ACC112 (cell line): Measurements from ENCODE around the gene RASD2.

ENCODE experiments used
- H2AFZ ChIP-seq: fragments of 200-600 bp; sonication (generic); one replicate; pipeline ENCODE4 v1.6.0; 2017; ENCODE audit warnings: antibody characterized with exemption, low read length; ENCODE audit not compliant: unreplicated experiment
- H3K27ac ChIP-seq: fragments of 200-600 bp; sonication (generic); 2 replicates; pipeline ENCODE4 v1.5.1; 2014; ENCODE audit warnings: low read depth, mild to moderate bottlenecking, antibody characterized with exemption, low read length, moderate library complexity
- H3K27me3 ChIP-seq: fragments of 200-600 bp; sonication (generic); 2 replicates; pipeline ENCODE4 v1.6.1; 2014; ENCODE audit warnings: mild to moderate bottlenecking, antibody characterized with exemption, low read length, moderate library complexity, mixed read lengths; ENCODE audit not compliant: insufficient read depth
- H3K36me3 ChIP-seq: fragments of 200-600 bp; sonication (generic); 2 replicates; pipeline ENCODE4 v1.6.1; 2016; ENCODE audit warnings: mild to moderate bottlenecking, antibody characterized with exemption, low read length, moderate library complexity, mixed read lengths; ENCODE audit not compliant: insufficient read depth
- H3K4me1 ChIP-seq: fragments of 200-600 bp; sonication (generic); one replicate; pipeline ENCODE4 v1.6.1; 2016; ENCODE audit warnings: low read length, mixed read lengths; ENCODE audit not compliant: insufficient read depth, unreplicated experiment, control insufficient read depth
- H3K4me3 ChIP-seq: fragments of 200-600 bp; sonication (generic); 2 replicates; pipeline ENCODE4 v1.5.1; 2014; ENCODE audit warnings: mild to moderate bottlenecking, low read depth, low read length
- H3K79me2 ChIP-seq: fragments of 200-600 bp; sonication (generic); one replicate; pipeline ENCODE4 v1.6.0; 2016; ENCODE audit warnings: low read length; ENCODE audit not compliant: control insufficient read depth, unreplicated experiment, insufficient read depth

RASD2 gene

GRCh38 chr22:35561796-35562526, 21.3 kb downstream of the RASD2 start:
- H2AFZ ChIP-seq, result no peak overlapping the region
- peaks cover 29% of the 10 kb centered on the region for H3K4me1 ChIP-seq
- no peaks in the 10 kb centered on the region for H3K79me2 ChIP-seq
- no peaks in the 10 kb centered on the region for H3K36me3 ChIP-seq
- no peak overlapping the region for H3K27ac ChIP-seq
- H3K27me3 ChIP-seq, result no peaks in the 10 kb centered on the region
- H3K4me3 ChIP-seq, result peak overlapping the region; percentile 37; the same call in 1 of the 2 replicates

GRCh38 chr22:35563211-35563610, 22.6 kb downstream of the RASD2 start:
- Histone ChIP-seq H3K4me3 (no peak overlapping the region), H3K4me1 (peaks cover 29% of the 10 kb centered on the region), H3K27ac (no peak overlapping the region), H3K36me3 (no peaks in the 10 kb centered on the region), H3K79me2 (no peaks in the 10 kb centered on the region), H3K27me3 (no peaks in the 10 kb centered on the region), H2AFZ (no peak overlapping the region)

- no peaks in the 10 kb centered on the region for H3K27me3 ChIP-seq
- H3K36me3 ChIP-seq, result no peaks in the 10 kb centered on the region
- no peak overlapping the region for H2AFZ ChIP-seq
- peaks cover 44% of the 10 kb centered on the region for H3K4me1 ChIP-seq
- no peak overlapping the region for H3K27ac ChIP-seq
- H3K79me2 ChIP-seq, result no peaks in the 10 kb centered on the region
- no peak overlapping the region for H3K4me3 ChIP-seq
Measured at GRCh38 chr22:35564975-35565867, 24.6 kb downstream of the RASD2 start.

GRCh38 chr22:35567351-35568141, 26.9 kb downstream of the RASD2 start:
- Histone ChIP-seq H3K36me3 (no peaks in the 10 kb centered on the region), H3K4me3 (no peak overlapping the region), H3K27me3 (no peaks in the 10 kb centered on the region)

DNA sequence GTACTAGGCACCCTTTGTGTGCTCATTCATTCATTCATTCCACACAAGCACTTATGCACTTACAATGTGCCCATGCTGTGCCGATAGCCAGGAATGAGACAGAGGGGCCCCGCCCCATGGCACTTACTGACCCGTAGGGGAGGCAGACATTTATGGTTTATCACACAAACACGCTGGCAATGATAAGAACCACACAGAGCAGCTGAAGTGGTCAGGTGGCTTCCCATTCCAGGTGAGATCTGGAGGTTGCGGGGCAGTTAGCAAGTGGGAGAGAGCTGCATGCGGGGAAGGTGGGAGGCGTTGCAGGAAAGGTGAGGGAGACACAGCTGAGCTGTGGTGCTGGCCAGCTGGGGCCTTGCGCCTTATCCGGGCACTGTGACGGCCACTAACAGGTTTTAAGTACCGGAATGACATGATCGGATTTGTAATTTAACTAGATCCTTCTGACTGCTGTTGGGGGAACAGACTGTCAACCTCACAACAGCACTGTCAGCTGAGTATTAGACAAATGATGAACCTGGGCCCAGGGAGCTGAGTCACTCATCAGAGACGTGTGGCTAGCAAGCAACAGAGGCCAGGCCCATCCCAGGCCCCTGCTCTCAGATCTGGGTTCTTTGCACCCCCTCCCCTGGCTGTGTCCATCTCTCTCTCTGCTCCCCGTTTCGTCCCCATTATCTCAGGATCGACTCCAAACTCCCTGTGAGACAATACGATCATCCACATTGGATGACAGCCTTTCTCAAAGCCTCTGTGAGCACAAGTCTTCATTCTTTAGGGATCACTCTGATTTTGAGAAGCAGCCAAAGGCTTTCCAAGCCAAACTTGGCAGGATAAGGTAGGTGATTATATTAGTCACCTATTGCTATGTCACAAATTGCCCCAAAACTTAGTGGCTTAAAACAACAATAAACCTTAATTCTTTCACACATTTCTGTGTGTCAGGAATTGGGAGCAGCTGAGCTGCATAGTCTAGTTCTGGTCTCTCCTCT, 28.4 kb downstream of the RASD2 start:
- Histone ChIP-seq H3K36me3 (no peaks in the 10 kb centered on the region), H3K27ac (peak overlapping the region; percentile 28; the same call in 1 of the 2 replicates), H3K27me3 (no peaks in the 10 kb centered on the region), H3K4me3 (no peak overlapping the region), H3K4me1 (peaks cover 31% of the 10 kb centered on the region), H3K79me2 (no peaks in the 10 kb centered on the region), H2AFZ (no peak overlapping the region)

More at GRCh38 chr22:35567351-35568141, 26.9 kb downstream of the RASD2 start:
- Histone ChIP-seq H3K4me1 (peaks cover 34% of the 10 kb centered on the region), H3K27ac (no peak overlapping the region), H2AFZ (no peak overlapping the region), H3K79me2 (no peaks in the 10 kb centered on the region)

DNA sequence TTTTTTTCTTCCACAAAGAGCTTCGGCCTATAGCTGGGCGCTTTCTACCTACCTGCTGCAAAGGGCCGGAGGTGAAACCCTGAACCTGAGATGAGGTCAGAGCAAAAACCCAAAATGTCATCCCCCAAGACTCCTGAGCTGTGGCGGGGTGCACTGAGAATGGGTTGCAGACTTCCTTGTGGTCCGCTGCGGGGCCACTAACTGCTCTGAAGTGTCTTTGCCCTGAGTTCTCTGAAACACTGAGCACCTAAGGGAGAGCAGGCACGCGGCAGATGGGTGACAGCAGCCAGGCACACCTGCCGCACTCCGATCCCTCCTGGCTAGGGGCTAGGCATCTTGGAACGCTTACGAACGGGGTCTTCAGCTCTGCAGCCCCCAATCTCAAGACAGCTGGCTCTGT, 29.3 kb downstream of the RASD2 start:
- Histone ChIP-seq H3K27ac (no peak overlapping the region), H3K4me3 (no peak overlapping the region), H3K4me1 (peaks cover 26% of the 10 kb centered on the region), H2AFZ (no peak overlapping the region), H3K79me2 (no peaks in the 10 kb centered on the region), H3K36me3 (no peaks in the 10 kb centered on the region), H3K27me3 (no peaks in the 10 kb centered on the region)

GRCh38 chr22:35570686-35571194, 30.1 kb downstream of the RASD2 start:
- Histone ChIP-seq H2AFZ (no peak overlapping the region), H3K4me1 (peaks cover 18% of the 10 kb centered on the region), H3K79me2 (no peaks in the 10 kb centered on the region), H3K36me3 (no peaks in the 10 kb centered on the region), H3K27me3 (no peaks in the 10 kb centered on the region), H3K27ac (no peak overlapping the region), H3K4me3 (no peak overlapping the region)

DNA sequence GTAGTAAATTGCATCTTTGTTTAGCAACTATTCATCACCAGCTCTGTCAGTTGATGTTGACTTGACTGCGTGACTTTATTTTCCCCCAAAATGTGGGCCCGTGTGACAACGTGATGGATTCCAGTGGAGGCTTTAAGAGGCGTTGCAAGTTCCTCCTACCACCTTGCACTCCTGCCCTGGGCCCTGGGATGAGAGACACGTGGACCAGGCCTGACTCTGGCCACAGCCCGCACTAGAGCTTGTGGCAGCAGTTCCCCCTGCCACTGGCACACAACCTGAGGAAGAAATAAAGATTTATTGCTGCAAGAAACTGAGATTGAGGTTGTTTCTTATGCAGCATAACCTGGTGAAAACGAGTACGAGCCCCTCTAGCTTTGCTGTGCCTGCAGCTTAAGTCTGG, 31.9 kb downstream of the RASD2 start:
- no peaks in the 10 kb centered on the region for H3K79me2 ChIP-seq
- no peaks in the 10 kb centered on the region for H3K36me3 ChIP-seq
- no peak overlapping the region for H3K4me3 ChIP-seq
- H3K27ac ChIP-seq, result no peak overlapping the region
- no peaks in the 10 kb centered on the region for H3K27me3 ChIP-seq
- H2AFZ ChIP-seq, result no peak overlapping the region
- H3K4me1 ChIP-seq, result peaks cover 15% of the 10 kb centered on the region

DNA sequence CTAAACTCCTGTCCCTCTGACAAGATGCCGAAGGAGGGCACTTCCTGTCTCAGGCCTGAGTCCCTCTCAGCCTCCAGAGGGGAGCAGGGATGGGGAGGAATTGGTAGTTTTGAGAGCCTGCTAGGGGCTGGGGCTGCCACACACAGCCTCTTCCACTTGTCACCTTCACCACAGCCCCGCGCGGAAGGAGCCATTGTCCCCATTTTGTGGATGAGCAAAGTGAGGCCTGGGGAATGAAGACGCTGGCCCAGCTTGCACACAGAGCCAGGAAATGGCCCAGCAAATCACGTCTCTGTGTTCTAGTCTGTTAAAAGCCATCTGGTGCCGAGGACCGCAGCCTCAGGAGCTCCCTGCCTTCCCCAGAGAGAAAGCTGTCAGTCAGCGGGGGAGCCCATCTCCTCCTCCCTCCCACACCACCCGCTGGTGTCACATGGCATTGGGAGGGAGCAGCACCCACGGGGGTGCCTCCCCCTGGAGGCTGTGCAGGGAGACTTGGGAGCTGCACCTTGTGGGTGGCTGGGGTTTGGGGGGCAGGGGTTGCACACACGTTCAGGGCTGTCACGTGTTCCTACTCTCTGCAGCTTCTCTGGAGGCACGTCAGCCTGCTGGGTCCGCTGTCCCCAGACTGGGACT, 34.6 kb downstream of the RASD2 start:
- H3K27me3 ChIP-seq, result no peaks in the 10 kb centered on the region
- no peak overlapping the region for H2AFZ ChIP-seq
- H3K4me3 ChIP-seq, result no peak overlapping the region
- no peaks in the 10 kb centered on the region for H3K36me3 ChIP-seq
- H3K79me2 ChIP-seq, result no peaks in the 10 kb centered on the region
- H3K4me1 ChIP-seq, result no peaks in the 10 kb centered on the region
- H3K27ac ChIP-seq, result no peak overlapping the region
